Non-pigmented ciliary epithelial cell (primary cell): ENCODE results near the gene ANKS1A.

Experiments used
- DNase-seq: peaks from one replicate; pipeline ENCODE4 v3.0.0-alpha.2; 2010; ENCODE audit warnings: low read depth

Gene ANKS1A

GRCh38 chr6:35055891-35056290 is 166.8 kb downstream of the ANKS1A start:
- DNase-seq = no peak

GRCh38 chr6:35056952-35057351 is 167.9 kb downstream of the ANKS1A start:
- DNase-seq = no peak

GRCh38 chr6:35057449-35058357 is 168.6 kb downstream of the ANKS1A start:
- no peak for DNase-seq

- no peak for DNase-seq
These were observed 169.3 kb downstream of the ANKS1A start for GRCh38 chr6:35058358-35058675.

GRCh38 chr6:35058865-35059522 is 169.9 kb downstream of the ANKS1A start:
- DNase-seq = no peak

GRCh38 chr6:35059596-35060345 is 170.7 kb downstream of the ANKS1A start:
- DNase-seq = no peak

GRCh38 chr6:35061102-35061615 is 172.1 kb downstream of the ANKS1A start:
- DNase-seq = no peak

GRCh38 chr6:35061651-35062410 is 172.8 kb downstream of the ANKS1A start:
- DNase-seq = no peak

GRCh38 chr6:35062676-35063574 is 173.9 kb downstream of the ANKS1A start:
- no peak for DNase-seq

GRCh38 chr6:35063701-35064280 is 174.7 kb downstream of the ANKS1A start:
- no peak for DNase-seq

- no peak for DNase-seq
These were observed 175.2 kb downstream of the ANKS1A start for GRCh38 chr6:35064290-35064689.

- no peak for DNase-seq
These were observed 175.8 kb downstream of the ANKS1A start for GRCh38 chr6:35064757-35065440.

GRCh38 chr6:35065441-35065800 is 176.4 kb downstream of the ANKS1A start:
- no peak for DNase-seq

- DNase-seq = no peak
These were observed 176.8 kb downstream of the ANKS1A start for GRCh38 chr6:35065870-35066269.

GRCh38 chr6:35067234-35067633 is 178.2 kb downstream of the ANKS1A start:
- DNase-seq = no peak

- no peak for DNase-seq
These were observed 179.2 kb downstream of the ANKS1A start for GRCh38 chr6:35068206-35068605.

- no peak for DNase-seq
These were observed 179.6 kb downstream of the ANKS1A start for GRCh38 chr6:35068644-35069043.

GRCh38 chr6:35069262-35069661 is 180.2 kb downstream of the ANKS1A start:
- DNase-seq = no peak

GRCh38 chr6:35070111-35070510 is 181.1 kb downstream of the ANKS1A start:
- DNase-seq = no peak
